Measurements from ENCODE around the gene EIF1. TPM values are rescaled to one million over a fixed set of nuclear protein-coding genes. Genes with fewer than 3 reads are reported as not detected.
A peak's percentile ranks its signal among the peaks of the same experiment; 100 is the strongest.
"Not testable (repeated sequence)": the region's sequence is repeated elsewhere in the genome, so short reads cannot be mapped to it uniquely, and the experiment has no call there.

Gene EIF1
- total RNA-seq, 1 donor from 2014 or later, result 86.7 TPM

GRCh38 chr17:41690497-41690896 is 1.8 kb downstream of the EIF1 start:
- DNase-seq (ENCODE audit: low read depth), result no peak
- TF ChIP-seq CTCF (conservative IDR thresholded peaks at IDR 0.05; ENCODE audit: low read depth, low read length), result no peak
- H3K4me3 ChIP-seq (ENCODE audit: low read depth, low read length), result peak overlapping the region; percentile 75

GRCh38 chr17:41691031-41691777 is 2.5 kb downstream of the EIF1 start:
- H3K4me3 ChIP-seq (ENCODE audit: low read depth, low read length), result peak overlapping the region; percentile 75
- TF ChIP-seq CTCF (conservative IDR thresholded peaks at IDR 0.05; ENCODE audit: low read depth, low read length), result no peak
- no peak for DNase-seq (ENCODE audit: low read depth)

- no peak for DNase-seq (ENCODE audit: low read depth)
These were observed 4.2 kb downstream of the EIF1 start for GRCh38 chr17:41692722-41693521.

GRCh38 chr17:41695134-41695661 is 6.5 kb downstream of the EIF1 start:
- no peak for TF ChIP-seq CTCF (conservative IDR thresholded peaks at IDR 0.05; ENCODE audit: low read depth, low read length)
- DNase-seq (ENCODE audit: low read depth), result no peak
- no peak overlapping the region for H3K4me3 ChIP-seq (ENCODE audit: low read depth, low read length)

More at GRCh38 chr17:41692722-41693521, 4.2 kb downstream of the EIF1 start:
- TF ChIP-seq CTCF (conservative IDR thresholded peaks at IDR 0.05; ENCODE audit: low read depth, low read length), result no peak
- no peak overlapping the region for H3K4me3 ChIP-seq (ENCODE audit: low read depth, low read length)

GRCh38 chr17:41695954-41696757 is 7.5 kb downstream of the EIF1 start:
- H3K4me3 ChIP-seq (ENCODE audit: low read depth, low read length), result no peak overlapping the region
- peak; percentile 84 for TF ChIP-seq CTCF (conservative IDR thresholded peaks at IDR 0.05; ENCODE audit: low read depth, low read length)
- no peak for DNase-seq (ENCODE audit: low read depth)

- no peak overlapping the region for H3K4me3 ChIP-seq (ENCODE audit: low read depth, low read length)
- TF ChIP-seq CTCF (conservative IDR thresholded peaks at IDR 0.05; ENCODE audit: low read depth, low read length), result no peak
- no peak for DNase-seq (ENCODE audit: low read depth)
These were observed 8.7 kb downstream of the EIF1 start for GRCh38 chr17:41697122-41697962.

GRCh38 chr17:41700843-41701242 is 12.2 kb downstream of the EIF1 start:
- H3K4me3 ChIP-seq (ENCODE audit: low read depth, low read length); DNase-seq (ENCODE audit: low read depth): not testable (repeated sequence)
